ENCODE measurements around the gene LARGE1.
"Not testable (repeated sequence)": the region's sequence is repeated elsewhere in the genome, so short reads cannot be mapped to it uniquely, and the experiment has no call there.

The LARGE1 gene

DNA sequence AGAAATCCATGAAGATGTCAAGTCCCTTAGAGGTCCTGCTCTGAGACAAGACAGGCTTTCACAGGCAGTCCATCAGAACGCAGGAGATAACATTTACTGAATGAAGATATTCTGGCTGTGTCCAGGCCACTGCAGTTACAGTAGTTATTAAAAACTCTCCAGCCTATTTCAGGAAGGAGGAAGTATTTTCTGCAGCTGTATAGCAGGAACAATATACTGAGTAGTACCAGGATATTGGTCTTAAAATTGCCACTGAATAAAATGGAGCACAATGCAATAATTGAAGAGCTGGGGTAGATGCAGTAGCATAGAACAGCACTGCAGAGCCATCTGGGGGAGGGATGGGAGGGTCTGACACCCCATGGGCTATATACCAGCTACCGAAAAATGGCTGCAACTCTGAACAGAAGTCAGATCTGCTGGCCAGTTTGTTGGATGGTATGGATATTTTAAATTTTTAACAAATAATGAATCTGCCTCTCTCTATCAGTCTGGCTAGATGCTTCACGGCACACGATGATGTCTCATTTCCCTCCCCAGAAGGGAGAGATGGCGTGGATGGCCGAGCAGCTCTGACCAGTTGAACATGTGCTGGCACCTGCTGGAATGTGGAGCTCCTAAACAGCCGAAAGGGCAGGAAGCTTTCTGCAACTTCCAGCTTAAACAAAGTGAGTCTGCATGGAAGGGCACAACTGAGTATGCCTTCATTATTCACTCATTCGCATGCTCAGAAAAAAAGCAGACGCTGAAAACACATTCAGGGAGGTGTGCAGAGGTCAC, 520.0 kb downstream of the LARGE1 start:
- no peak for DNase-seq

DNA sequence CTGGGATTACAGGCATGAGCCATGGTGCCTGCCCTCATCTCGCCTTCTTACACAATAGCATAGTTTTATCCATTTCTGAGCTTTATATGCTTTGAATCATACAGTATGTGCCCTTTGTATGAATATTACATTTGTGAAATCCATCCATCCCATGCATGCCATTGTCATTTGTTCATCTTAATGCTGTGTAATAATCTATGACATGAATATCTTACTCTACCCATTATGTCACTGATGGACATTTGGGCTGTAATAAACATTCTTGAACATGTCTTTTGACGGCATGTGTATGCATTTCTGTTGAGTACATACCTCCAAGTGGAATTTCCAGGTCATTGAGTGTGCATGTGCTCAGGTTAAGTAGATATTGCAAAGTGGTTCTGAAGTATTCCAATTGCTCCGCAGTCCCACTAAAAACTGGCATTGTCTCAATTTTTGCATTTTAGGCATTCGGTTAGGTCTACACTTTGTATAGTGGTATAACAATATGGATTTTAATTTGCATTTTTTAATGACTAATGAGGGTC, 522.8 kb downstream of the LARGE1 start:
- no peak for DNase-seq

DNA sequence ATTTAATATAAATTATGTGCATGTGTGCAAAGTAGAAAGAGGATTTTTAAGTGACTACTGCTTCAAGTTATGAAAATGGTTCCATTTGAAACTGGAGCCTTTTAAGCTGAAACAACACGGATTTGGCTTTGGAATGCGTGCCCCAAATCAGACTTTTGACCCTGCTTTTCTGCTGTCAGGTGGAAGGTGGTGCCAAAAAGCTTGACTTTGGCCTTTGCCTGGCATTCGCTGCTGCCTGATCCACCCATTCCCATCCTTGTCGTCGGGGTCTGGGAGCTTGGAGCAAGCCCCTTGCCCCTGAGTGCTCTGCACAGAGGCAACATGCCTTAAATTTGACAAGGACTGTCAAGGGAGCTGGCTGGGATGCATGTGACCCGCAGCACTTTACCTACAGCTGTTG, 526.8 kb downstream of the LARGE1 start:
- DNase-seq = no peak

DNA sequence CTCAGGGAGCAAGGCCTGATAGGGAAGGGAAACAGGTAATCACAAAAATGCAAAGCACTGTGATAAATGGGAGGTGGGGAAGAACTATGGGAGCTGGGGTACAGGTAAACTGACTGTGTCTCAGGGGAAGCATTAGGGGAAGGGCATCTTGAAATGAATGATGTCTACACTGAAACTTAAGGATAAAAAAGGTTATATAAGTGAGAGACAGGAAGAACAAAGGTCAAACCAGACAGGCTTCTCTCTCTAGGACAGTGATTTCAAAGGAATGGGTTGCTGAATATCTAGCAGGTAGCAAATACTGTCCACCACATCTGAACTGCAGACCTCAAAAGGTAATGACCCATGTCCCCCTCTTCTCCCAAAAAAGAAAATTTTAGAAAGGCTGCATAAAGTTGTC, 529.0 kb downstream of the LARGE1 start:
- DNase-seq = no peak

DNA sequence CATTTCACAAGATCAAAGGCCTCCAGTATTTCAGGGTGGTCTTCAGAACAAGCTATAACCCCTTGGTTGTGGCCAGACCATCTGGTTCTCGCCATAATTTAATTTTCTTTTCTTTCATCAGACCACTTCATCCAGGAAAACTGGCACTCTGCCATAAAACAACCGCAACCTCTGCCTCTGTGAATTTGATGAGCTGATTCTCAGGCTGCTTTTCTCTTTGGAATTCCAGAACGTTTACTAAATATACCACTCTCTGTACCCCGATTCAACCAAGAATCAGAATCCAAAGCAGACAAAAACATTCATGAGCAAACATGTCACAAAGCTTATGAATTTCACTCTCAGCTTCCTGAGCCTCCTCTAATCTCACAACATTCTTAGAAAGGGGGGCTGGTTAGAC, 530.3 kb downstream of the LARGE1 start:
- no peak for DNase-seq

DNA sequence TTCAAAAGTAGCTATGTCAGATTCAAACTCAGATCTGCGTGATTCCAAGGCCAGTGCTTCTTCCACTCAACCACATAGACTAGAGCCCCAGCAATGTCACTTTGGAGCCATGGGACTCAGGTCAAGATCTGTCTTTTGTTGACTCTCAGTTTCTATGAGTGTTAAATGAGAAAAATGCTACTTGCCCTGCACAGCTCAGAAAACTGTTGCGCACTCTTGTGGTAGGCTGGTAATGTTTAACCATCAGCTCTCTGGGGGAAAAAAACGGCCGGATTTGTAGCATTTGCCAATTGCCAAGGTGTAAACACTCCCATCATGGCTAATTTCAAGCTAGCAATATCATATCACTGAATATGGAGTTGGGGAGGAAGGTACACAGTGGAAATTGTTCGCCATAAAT, 534.0 kb downstream of the LARGE1 start:
- DNase-seq = no peak

DNA sequence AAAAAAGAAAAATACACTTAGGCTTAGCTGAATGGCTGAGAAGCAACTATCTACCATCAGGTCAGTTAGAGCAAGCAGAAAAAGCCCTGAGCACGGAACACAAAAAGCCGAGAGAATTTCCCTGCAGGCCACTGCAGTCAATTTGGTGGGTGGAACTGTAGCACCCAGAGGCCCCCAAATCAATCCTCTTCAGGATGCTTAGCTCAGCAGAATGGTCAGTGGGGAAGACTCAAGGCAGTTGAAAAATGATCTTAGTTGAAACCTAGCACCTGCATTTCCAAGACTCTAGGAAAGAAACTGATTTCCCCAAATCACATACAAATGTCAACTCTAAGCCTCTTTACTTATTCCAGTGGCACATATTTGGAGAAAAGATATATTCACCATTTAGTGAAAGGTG, 534.7 kb downstream of the LARGE1 start:
- no peak for DNase-seq

DNA sequence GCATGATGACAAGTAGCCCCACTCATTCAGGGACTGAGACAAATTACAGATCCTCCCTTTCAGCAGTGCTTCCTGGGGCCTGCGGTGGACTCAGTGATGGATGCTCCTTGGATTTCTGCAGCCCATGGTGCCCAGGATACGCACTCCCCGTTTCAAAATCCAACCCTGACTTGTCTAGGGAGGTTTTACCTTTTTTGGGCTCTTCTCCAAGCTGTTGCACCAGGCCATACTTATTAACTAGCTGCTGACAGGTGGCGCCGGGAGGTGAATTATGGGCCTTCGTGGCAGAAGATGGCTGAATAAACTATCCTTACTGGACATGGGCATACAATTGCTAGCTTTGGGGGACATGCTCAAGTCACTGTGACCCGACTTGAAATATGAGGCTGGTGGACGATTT, 537.8 kb downstream of the LARGE1 start:
- no peak for DNase-seq

DNA sequence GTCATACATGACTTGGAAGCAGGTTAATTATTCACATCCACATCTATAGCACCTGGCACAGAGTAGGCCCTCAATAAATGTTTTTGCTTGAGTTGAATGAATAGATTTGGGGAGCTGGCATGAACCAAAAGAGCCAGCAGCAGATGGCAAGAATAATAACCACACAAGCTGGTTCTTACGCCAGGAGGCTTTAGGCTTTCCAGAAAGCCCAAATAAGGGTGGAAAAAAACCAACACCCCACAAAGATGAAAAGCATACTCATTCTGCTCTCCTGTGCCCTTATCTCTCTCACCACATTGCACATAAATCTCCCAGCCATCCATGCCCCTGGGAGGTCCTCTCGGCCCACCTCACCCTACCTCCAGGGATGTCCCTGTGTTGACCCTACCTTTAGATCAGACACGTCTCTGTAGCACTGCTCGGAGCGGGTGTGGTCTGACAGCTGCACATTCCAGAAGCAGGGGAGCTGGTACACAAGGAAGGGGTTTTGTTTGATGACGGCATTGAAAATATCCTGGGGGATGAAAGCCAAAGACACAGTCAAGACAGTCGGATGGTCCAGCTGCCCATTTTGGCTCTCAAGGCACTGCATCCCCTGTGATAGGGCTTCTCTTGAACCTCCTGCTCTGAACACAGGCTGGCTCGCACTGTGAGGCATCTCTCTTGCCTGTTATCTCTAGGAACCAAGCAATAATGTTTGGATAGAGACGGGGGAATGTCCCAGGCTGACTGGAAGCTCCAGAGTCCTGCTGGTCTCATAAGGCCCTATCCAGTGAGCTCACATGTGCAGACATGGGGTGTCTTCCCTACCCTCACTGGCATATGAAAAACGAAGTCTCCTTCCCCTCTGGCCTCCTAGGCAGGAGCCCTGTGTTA, 538.5 kb downstream of the LARGE1 start:
- no peak for DNase-seq

DNA sequence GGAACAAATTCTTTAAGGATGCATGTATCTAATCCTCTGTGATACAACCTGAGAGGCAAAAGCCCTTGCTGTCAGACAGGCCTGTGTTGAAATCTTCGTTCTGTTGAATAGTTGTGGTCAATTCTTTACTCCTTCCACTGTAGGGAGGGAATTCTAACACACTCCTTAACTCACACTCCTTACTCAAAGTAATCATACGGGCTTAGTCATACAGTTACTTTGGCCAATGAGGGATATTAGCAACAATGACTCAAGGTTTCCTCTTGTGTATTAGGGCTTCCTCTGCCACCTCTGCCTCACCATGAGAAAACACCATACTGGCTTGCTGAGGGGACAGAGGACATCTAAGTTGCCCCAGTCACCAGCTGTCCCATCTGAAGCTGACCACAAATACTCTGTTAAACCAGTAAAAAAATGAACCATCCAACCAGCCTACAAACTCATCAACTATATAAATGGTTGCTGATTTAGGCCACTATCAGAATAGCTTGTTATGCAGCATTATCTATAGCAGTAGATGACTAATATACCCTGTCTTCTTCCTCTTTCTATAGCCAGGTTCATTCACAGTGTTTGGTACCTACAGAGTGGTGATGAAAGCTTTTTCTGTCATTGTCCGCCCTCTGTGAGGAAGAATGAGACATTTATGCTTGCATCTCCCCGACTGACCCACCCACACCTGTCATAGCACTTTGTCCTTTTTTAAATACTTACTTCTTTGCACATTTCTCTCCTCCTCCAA, 539.3 kb downstream of the LARGE1 start:
- DNase-seq = no peak

DNA sequence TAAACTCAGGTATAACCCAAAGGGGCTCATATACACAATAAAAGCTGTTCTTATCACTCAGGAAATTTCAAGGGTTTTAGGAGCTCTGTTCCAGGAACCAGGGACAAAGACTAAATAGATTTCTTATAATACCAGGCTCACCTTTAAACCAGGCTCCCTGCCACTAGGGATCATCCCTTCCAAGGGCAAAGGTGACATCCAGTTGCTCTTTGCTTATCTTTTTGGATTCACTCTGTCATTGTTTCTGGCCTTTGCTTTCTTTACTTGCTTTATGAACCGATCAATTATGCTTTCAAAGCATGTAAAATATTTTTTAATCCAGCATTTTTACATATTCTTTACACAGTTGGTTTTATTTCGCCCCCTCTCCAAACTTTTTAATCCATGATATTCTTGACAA, 540.4 kb downstream of the LARGE1 start:
- no peak for DNase-seq

DNA sequence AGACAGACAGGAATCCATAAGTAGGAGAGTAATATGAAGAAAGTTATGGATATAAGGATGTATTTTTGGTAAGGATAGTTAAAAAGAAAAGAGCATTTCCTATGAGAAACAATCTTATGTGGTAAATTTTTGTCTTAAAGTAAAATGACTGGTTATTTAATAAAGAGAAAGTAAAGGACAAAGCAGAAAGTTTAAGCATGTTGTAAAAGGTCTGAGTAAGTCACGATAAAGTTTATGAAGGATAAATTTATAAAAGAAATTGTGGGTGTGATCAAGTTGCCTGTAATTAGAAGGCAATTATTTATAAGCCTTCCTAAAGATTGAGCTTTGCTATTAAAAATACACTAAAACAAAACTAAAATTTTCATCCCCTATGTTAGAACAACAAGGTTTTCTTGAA, 547.4 kb downstream of the LARGE1 start:
- no peak for DNase-seq

DNA sequence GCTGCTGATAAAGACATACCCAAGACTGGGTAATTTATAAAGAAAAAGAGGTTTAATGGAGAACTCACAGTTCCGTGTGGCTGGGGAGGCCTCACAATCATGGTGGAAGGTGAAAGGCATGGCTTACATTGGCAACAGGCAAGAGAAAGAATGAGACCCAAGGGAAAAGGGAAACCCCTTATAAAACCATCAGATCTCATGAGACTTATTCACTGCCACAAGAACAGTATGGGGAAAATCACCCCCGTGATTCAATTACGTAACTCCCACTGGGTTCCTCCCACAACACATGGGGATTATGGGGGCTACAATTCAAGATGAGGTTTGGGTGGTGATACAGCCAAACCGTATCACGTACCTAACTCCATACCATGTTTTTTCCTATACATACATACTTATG, 557.0 kb downstream of the LARGE1 start:
- DNase-seq = not testable (repeated sequence)

DNA sequence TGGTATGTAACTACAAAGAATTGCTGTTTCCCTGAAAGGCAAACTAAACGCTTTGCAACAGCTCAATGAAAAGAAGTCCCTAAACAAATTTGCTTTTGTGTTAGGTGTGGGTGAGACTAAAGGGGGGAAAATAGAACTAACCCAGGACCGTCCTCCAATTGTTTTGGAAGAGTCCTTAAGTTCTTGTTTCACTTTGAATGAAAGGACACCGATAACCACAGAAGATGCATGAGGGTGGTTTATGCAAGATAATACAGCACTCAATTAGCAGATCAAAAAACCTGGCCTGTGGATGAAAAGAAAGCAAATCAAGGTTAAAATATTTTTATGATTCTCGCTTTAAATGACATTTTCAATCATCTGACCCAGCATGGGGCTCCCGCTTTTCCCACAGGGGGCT, 557.6 kb downstream of the LARGE1 start:
- no peak for DNase-seq

DNA sequence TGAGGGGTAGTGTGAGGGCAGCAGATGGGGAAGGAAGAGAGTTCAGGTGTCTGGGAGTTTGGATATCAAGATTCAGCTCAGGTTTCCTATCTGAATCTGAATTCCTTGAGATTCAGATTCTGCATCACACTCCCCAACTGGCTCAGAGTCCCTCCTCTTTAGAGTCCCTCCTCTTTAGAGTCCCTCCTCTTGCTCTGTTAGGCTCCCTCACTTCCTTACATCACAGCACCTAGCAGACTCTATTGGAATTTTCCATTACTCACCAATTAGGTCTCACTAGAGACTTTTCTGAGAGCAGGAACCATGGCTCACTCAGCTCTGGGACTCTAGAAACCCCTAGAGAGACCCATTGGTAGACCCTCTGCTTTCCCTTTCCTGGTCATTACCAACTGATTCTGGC, 558.7 kb downstream of the LARGE1 start:
- DNase-seq = no peak

DNA sequence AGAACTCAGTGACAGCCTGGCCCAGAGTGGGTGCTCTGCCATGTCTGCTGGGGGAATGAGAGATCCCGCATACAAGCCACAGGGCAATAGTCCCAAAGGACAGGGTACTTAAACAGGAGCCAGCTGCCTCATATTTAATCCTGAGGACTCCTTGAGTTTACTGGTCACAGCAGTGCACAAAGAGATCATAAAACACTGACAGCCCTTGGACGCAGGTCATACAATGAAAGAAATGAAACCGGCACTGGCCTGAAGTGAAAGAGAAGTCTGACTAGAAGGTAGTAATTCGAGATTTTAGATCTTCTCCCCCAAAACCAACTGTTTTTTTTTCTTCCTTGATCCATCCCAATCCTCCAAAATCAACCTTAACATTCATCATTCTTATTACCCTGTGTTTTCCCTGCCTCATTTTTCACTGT, 562.3 kb downstream of the LARGE1 start:
- DNase-seq = no peak

DNA sequence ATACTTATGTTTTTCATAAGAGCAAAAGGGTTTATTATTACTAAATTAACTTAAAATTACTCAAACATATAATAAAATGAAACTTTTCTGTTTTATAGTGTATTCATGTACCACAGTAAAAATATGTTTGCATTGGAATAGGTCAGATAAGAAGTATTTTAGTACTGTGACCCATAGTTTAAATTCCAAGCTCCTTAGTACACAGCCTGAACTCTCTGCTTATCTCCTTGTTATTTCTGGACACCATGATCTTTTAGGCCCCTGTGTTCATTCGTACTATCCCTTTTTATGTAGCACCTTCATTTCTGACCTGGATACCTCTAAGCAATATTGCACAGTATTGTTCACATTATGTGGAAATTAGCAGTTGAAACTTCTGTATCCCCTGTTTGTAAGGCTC, 565.3 kb downstream of the LARGE1 start:
- no peak for DNase-seq

DNA sequence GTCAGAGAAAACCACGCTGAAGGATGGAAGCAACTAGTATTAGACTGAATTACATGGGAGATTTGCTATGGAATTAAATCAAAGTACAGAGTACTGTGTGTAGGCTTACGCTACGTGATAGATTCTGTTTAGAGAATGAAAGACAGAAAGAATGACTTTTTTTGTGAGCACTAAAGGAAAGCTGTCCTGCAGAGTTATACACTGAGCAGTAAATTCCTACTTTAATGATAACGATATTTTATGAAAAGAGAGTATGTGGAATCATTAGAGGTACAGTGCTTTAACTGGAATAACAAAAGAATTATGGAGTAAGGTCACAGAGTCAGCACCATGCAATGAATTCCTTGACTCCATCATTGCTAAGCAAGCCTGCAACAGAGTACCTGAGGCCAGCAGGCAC, 566.8 kb downstream of the LARGE1 start:
- no peak for DNase-seq

DNA sequence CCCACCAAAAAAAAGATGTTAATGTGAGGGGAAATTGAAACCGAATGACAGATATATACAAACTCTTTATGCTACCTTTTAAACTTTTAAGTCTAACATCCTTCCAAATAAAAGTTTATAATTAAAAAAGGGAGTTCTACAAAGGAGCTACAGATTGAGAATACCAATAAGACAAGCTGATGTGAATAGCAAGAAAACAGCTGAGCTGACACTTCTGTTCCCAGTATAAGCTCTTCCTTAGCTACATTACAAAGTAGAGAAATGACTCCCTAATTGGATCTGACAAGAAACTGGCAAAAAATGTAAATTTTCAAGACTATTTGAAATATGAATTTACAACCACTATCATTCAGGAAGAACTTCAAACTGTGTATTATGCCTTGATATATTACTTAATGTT, 567.5 kb downstream of the LARGE1 start:
- DNase-seq = no peak

DNA sequence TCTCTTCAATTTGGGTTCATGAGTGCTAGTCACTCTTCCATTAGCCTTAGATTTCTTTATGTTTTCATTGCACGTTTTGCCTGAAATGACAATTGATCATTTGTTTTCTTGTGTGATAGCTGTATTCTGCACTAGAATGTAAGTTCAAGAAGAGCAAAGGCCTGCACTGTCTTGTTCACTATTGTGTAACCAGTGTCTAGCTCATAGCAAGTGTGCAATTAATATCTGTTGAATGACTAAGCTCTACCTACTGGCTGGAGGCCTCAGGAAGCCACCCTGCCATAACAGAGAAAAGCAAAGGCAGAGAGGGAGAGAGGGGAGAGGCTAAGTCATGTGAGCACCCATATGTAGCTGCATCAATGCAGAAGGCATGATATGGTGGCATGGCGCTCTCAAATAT, 569.3 kb downstream of the LARGE1 start:
- DNase-seq = no peak

DNA sequence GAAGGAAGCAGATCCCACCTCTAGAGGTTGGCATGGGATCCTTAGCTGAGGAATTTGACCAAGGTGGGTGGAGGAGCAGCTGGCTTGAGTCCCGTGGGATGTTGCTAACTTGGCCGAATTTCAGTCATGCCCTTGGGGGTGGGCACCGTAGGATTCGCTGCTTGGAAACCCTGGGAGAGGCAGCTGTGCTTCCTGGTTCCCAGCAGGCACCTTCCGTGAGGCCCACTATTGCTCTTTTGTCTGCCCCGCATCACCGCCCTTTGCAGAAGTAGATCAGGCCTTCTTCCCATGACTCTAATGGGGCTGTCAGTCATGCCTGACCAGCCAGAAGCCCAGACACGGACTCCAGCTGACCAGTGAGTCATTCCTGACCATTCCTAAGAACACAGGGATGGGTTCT, 569.8 kb downstream of the LARGE1 start:
- no peak for DNase-seq

DNA sequence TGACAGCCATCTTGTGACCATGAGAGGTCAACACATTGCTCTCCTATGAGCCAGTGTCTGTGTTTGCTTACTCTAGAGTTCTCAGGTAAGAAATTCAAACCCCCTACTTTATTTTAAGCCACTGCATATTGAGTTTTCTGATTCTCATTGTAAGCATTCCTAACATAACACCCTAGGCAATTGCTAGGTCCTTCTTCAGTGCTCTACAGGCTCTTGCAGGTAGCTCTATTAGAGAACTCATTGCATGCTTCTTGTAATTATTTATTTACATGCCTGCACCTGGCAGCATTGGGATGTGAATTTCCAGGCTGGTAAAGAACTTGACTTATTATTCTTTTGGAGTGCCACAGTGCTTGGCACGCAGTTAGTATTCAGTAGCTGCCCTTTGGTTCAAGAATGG, 573.3 kb downstream of the LARGE1 start:
- DNase-seq = no peak

DNA sequence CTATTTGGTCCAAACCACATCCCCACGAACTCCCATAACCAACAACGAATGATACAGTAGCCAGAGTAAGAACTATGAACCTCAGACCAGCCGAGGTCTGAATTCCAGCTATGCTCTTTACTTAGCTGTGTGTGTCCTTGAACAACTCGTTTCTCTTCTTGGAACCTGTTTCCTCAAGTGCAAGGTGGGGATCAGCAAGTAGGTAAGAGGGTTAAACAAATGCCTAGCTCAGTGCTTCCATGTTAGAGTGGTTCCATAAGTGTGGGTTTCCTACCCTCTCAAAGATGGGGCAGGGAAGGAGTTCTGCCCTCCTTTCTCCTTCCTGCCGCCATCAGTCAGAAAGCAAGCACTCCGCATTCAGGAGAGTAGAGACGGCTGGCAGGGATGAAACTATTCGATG, 578.7 kb downstream of the LARGE1 start:
- DNase-seq = no peak

Measured in activated effector memory CD4-positive, alpha-beta T cell treated with anti-CD3 and anti-CD28 coated beads, Interleukin-2, amount 50 U/mL, for 16 hours (primary cell).